SK-N-SH treated with all-trans-retinoic acid at 6 μM for 48 hours (cell line): Measurements from ENCODE around the gene ADGB.

Experiments
- ATAC-seq: fragments of 200-7000 bp; cut with Tn5 transposase; 3 replicates; pipeline ENCODE4 v1.9.1; 2020; ENCODE audit warnings: mild to moderate bottlenecking, moderate library complexity
- ARNTL ChIP-seq: fragments of 450-650 bp; formaldehyde crosslinking; IDR thresholded peaks from 2 replicates; pipeline ENCODE4 v1.5.0; 2020; ENCODE audit warnings: low read depth, mild to moderate bottlenecking, moderate library complexity, borderline replicate concordance
- BACH2 ChIP-seq: fragments of 250-450 bp; sonication (Bioruptor Pico); IDR thresholded peaks from 2 replicates; pipeline ENCODE4 v1.9.0; 2021; ENCODE audit warnings: mild to moderate bottlenecking, borderline replicate concordance
- CSDC2 ChIP-seq: fragments of 250-450 bp; sonication (Bioruptor Pico); IDR thresholded peaks from 2 replicates; pipeline ENCODE4 v1.5.0; 2020; ENCODE audit warnings: mild to moderate bottlenecking, moderate library complexity
- CSRNP3 ChIP-seq: fragments of 250-450 bp; sonication (Bioruptor Pico); IDR thresholded peaks from 2 replicates; pipeline ENCODE4 v1.5.1; 2021; ENCODE audit warnings: mild to moderate bottlenecking, moderate library complexity
- ESRRG ChIP-seq: fragments of 250-450 bp; sonication (Bioruptor Pico); IDR thresholded peaks from 2 replicates; pipeline ENCODE4 v1.6.1; 2021; ENCODE audit warnings: mild to moderate bottlenecking
- GLIS3 ChIP-seq: fragments of 250-450 bp; sonication (Bioruptor Pico); IDR thresholded peaks from 2 replicates; pipeline ENCODE4 v1.5.0; 2020; ENCODE audit warnings: mild to moderate bottlenecking, moderate library complexity
- ISL1 ChIP-seq: fragments of 250-450 bp; sonication (Bioruptor Pico); IDR thresholded peaks from 2 replicates; pipeline ENCODE4 v2.1.2; 2022; ENCODE audit warnings: mild to moderate bottlenecking, moderate library complexity
- OSR1 ChIP-seq: fragments of 250-450 bp; sonication (Bioruptor Pico); IDR thresholded peaks from 2 replicates; pipeline ENCODE4 v1.8.0; 2022; ENCODE audit warnings: moderate library complexity, mild to moderate bottlenecking, inconsistent platforms
- PATZ1 ChIP-seq: fragments of 250-450 bp; sonication (Bioruptor Pico); IDR thresholded peaks from 2 replicates; pipeline ENCODE4 v1.8.0; 2020; ENCODE audit warnings: mild to moderate bottlenecking, moderate library complexity, borderline replicate concordance
- POU6F1 ChIP-seq: fragments of 250-450 bp; sonication (Bioruptor Pico); IDR thresholded peaks from 2 replicates; pipeline ENCODE4 v1.8.0; 2021; ENCODE audit warnings: low read depth, mild to moderate bottlenecking, moderate library complexity, borderline replicate concordance
- PPARA ChIP-seq: fragments of 250-450 bp; sonication (Bioruptor Pico); IDR thresholded peaks from 2 replicates; pipeline ENCODE4 v1.5.0; 2020; ENCODE audit warnings: mild to moderate bottlenecking, borderline replicate concordance
- RARB ChIP-seq: fragments of 250-450 bp; sonication (Bioruptor Pico); IDR thresholded peaks from 2 replicates; pipeline ENCODE4 v1.8.0; 2021; ENCODE audit warnings: mild to moderate bottlenecking, moderate library complexity
- SNAI2 ChIP-seq: fragments of 250-450 bp; sonication (Bioruptor Pico); IDR thresholded peaks from 2 replicates; pipeline ENCODE4 v1.5.0; 2020; ENCODE audit warnings: mild to moderate bottlenecking, moderate library complexity
- TCF4 ChIP-seq: fragments of 250-450 bp; sonication (Bioruptor Pico); IDR thresholded peaks from 2 replicates; pipeline ENCODE4 v1.8.0; 2021; ENCODE audit warnings: mild to moderate bottlenecking, moderate library complexity, borderline replicate concordance
- TOX ChIP-seq: fragments of 250-450 bp; sonication (Bioruptor Pico); IDR thresholded peaks from 2 replicates; pipeline ENCODE4 v1.8.0; 2021; ENCODE audit warnings: mild to moderate bottlenecking, moderate library complexity, borderline replicate concordance
- TSHZ2 ChIP-seq: fragments of 250-450 bp; sonication (Bioruptor Pico); IDR thresholded peaks from 2 replicates; pipeline ENCODE4 v1.5.0; 2020; ENCODE audit warnings: mild to moderate bottlenecking, moderate library complexity
- ZC3H10 ChIP-seq: fragments of 250-450 bp; sonication (Bioruptor Pico); IDR thresholded peaks from 2 replicates; pipeline ENCODE4 v1.5.1; 2021; ENCODE audit warnings: mild to moderate bottlenecking, moderate library complexity
- ZFP3 ChIP-seq: fragments of 250-450 bp; sonication (Bioruptor Pico); IDR thresholded peaks from 2 replicates; pipeline ENCODE4 v1.5.0; 2020; ENCODE audit warnings: mild to moderate bottlenecking, moderate library complexity
- ZFP30 ChIP-seq: fragments of 450-650 bp; formaldehyde crosslinking; IDR thresholded peaks from 2 replicates; pipeline ENCODE4 v1.5.0; 2022; ENCODE audit warnings: mild to moderate bottlenecking, moderate library complexity
- ZNF565 ChIP-seq: fragments of 450-650 bp; formaldehyde crosslinking; conservative IDR thresholded peaks from 2 replicates; pipeline ENCODE4 v1.5.0; 2020; ENCODE audit warnings: low read depth, mild to moderate bottlenecking, moderate library complexity
- ZNF70 ChIP-seq: fragments of 450-650 bp; formaldehyde crosslinking; IDR thresholded peaks from 2 replicates; pipeline ENCODE4 v1.5.0; 2020; ENCODE audit warnings: mild to moderate bottlenecking, moderate library complexity
- ZNF8 ChIP-seq: fragments of 450-650 bp; formaldehyde crosslinking; IDR thresholded peaks from 2 replicates; pipeline ENCODE4 v1.5.0; 2020; ENCODE audit warnings: mild to moderate bottlenecking, moderate library complexity
- TF ChIP-seq, protein P1 (sequence below): fragments of 250-450 bp; sonication (Bioruptor Pico); IDR thresholded peaks from 2 replicates; pipeline ENCODE4 v1.5.1; 2020; ENCODE audit warnings: low read depth, mild to moderate bottlenecking, moderate library complexity

Gene ADGB

DNA sequence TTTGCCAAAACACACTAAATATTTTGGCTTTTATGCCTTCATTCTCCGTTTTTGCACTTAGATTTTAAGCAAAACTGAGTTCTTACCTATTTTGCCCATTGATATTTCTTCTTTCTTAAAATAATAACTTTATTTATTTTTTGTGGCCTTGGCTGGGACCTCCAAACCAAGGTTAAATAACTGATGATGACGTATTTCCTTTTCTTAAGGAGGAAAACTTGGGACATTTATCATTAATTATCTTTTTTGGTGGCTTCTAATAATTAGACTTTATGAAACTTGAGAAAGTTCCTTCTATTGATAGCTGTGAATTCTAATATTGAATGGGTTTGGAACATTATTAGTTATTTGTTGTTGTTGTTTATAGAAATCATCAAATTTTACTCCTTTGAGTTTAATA lies 154.5 kb downstream of the ADGB start:
- TF ChIP-seq TSHZ2 = no peak
- no peak for TF ChIP-seq BACH2 (CRISPR knock-in tag)
- TF ChIP-seq, protein P1, sequence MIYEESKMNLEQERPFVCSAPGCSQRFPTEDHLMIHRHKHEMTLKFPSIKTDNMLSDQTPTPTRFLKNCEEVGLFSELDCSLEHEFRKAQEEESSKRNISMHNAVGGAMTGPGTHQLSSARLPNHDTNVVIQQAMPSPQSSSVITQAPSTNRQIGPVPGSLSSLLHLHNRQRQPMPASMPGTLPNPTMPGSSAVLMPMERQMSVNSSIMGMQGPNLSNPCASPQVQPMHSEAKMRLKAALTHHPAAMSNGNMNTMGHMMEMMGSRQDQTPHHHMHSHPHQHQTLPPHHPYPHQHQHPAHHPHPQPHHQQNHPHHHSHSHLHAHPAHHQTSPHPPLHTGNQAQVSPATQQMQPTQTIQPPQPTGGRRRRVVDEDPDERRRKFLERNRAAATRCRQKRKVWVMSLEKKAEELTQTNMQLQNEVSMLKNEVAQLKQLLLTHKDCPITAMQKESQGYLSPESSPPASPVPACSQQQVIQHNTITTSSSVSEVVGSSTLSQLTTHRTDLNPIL (CRISPR knock-in tag) = no peak
- TF ChIP-seq ZFP3 (CRISPR knock-in tag) = no peak
- TF ChIP-seq ZNF70 = no peak
- ATAC-seq = no peak

DNA sequence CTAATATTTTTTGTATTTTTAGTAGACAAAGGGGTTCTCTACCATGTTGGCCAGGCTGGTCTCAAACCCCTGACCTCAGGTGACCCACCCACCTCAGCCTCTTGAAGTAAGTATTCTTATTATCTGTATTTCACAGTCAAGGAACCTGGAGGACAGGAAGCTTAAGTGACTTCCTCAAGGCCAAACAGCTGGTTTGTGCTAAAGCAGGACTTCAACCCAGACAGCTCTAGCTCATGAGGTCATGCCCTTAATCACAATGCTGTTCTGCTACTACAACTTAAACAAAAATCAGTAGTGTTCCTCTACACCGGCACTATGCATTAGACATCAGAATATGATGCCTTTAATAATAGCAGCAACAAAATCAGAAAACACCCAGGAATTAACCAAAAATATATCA lies 168.9 kb downstream of the ADGB start:
- no peak for ATAC-seq
- no peak for TF ChIP-seq ZFP30 (CRISPR knock-in tag)
- no peak for TF ChIP-seq POU6F1
- no peak for TF ChIP-seq ZNF70
- no peak for TF ChIP-seq RARB (CRISPR knock-in tag)
- TF ChIP-seq CSRNP3 (CRISPR knock-in tag) = no peak
- no peak for TF ChIP-seq ZNF8
- no peak for TF ChIP-seq ISL1 (CRISPR knock-in tag)
- no peak for TF ChIP-seq CSDC2 (CRISPR knock-in tag)
- no peak for TF ChIP-seq GLIS3 (CRISPR knock-in tag)
- no peak for TF ChIP-seq ESRRG (CRISPR knock-in tag)
- TF ChIP-seq ZC3H10 (CRISPR knock-in tag) = no peak
- TF ChIP-seq PATZ1 (CRISPR knock-in tag) = no peak
- TF ChIP-seq TOX (CRISPR knock-in tag) = no peak
- no peak for TF ChIP-seq OSR1 (CRISPR knock-in tag)
- TF ChIP-seq PPARA (CRISPR knock-in tag) = no peak
- TF ChIP-seq SNAI2 (CRISPR knock-in tag) = no peak
- TF ChIP-seq TCF4 = no peak
- no peak for TF ChIP-seq ZFP3 (CRISPR knock-in tag)

- no peak for TF ChIP-seq TOX (CRISPR knock-in tag)
- peak; percentile 68 for TF ChIP-seq ISL1 (CRISPR knock-in tag)
- no peak for ATAC-seq
Measured at GRCh38 chr6:146768722-146769121, 169.9 kb downstream of the ADGB start.

GRCh38 chr6:146770275-146770964 lies 171.6 kb downstream of the ADGB start:
- no peak for ATAC-seq
- TF ChIP-seq SNAI2 (CRISPR knock-in tag) = no peak
- TF ChIP-seq ZNF8 = no peak
- TF ChIP-seq ZFP3 (CRISPR knock-in tag) = no peak
- no peak for TF ChIP-seq ZFP30 (CRISPR knock-in tag)
- no peak for TF ChIP-seq ZNF565 (CRISPR knock-in tag)
- TF ChIP-seq CSRNP3 (CRISPR knock-in tag) = no peak
- TF ChIP-seq TOX (CRISPR knock-in tag) = no peak
- no peak for TF ChIP-seq OSR1 (CRISPR knock-in tag)
- no peak for TF ChIP-seq BACH2 (CRISPR knock-in tag)
- TF ChIP-seq RARB (CRISPR knock-in tag) = no peak
- no peak for TF ChIP-seq PPARA (CRISPR knock-in tag)
- TF ChIP-seq ISL1 (CRISPR knock-in tag) = no peak
- no peak for TF ChIP-seq ZNF70
- TF ChIP-seq, protein P1 (CRISPR knock-in tag) = no peak
- no peak for TF ChIP-seq ARNTL (CRISPR knock-in tag)
- TF ChIP-seq CSDC2 (CRISPR knock-in tag) = no peak
- TF ChIP-seq TCF4 = no peak
